ENCODE results near the gene CERS2.

- no peak for TF ChIP-seq CTCF (conservative IDR thresholded peaks at IDR 0.05)
- TF ChIP-seq EZH2 (IDR thresholded peaks at IDR 0.05; ENCODE audit: low read depth) = no peak
Measured at GRCh38 chr1:150973258-150973835, 1.3 kb downstream of the CERS2 start.

All from PC-9 (cell line).